Activated CD4-positive, alpha-beta T cell treated with anti-CD3 and anti-CD28 coated beads, Interleukin-2, amount 10 ng/mL, durations not matched to agents 24 days and 14 days (primary cell): ENCODE measurements around the gene TMPRSS3. TPM values are rescaled to one million over a fixed set of nuclear protein-coding genes. Genes with fewer than 3 reads are reported as not detected.

Experiments used
- DNase-seq: peaks from one replicate; pipeline ENCODE4 v3.0.0; 2022
- H3K27ac Mint-ChIP-seq: one replicate; pipeline ENCODE4 v1.8.0; 2022; ENCODE audit warnings: mild to moderate bottlenecking, mixed read lengths
- H3K27me3 Mint-ChIP-seq: one replicate; pipeline ENCODE4 v1.8.0; 2022; ENCODE audit warnings: mixed read lengths
- H3K36me3 Mint-ChIP-seq: one replicate; pipeline ENCODE4 v1.8.0; 2022; ENCODE audit warnings: low read depth, mild to moderate bottlenecking, mixed read lengths
- H3K4me1 Mint-ChIP-seq: one replicate; pipeline ENCODE4 v1.8.0; 2021; ENCODE audit warnings: mixed read lengths
- H3K4me3 Mint-ChIP-seq: one replicate; pipeline ENCODE4 v1.8.0; 2022; ENCODE audit warnings: mild to moderate bottlenecking, moderate library complexity, mixed read lengths
- H3K9me3 Mint-ChIP-seq: one replicate; pipeline ENCODE4 v1.8.0; 2021; ENCODE audit warnings: mixed read lengths
- intact Hi-C: fragments of 100-400 bp; cut with micrococcal nuclease; formaldehyde crosslinking; loops from one replicate; pipeline ENCODE4 v1.15.1; 2023
- total RNA-seq: library from RNA; stranded (reverse); gene quantifications from 2 replicates; pipeline ENCODE4 v1.2.3, GENCODE V29; 2022

The TMPRSS3 gene
- total RNA-seq, 1 donor from 2014 or later: 58.7 TPM

- no peaks in the 10 kb centered on the region for H3K27me3 Mint-ChIP-seq
- H3K9me3 Mint-ChIP-seq: peaks cover 10% of the 10 kb centered on the region
- H3K27ac Mint-ChIP-seq: peak overlapping the region; percentile 92
- H3K4me1 Mint-ChIP-seq: peaks cover 76% of the 10 kb centered on the region
- DNase-seq: no peak
- intact Hi-C loops: loop anchor here (1.0 kb wide), 1 partner anchor 8 kb away; no protein-coding TSS in a partner anchor
- peaks cover 92% of the 10 kb centered on the region for H3K36me3 Mint-ChIP-seq
- peak overlapping the region; percentile 79 for H3K4me3 Mint-ChIP-seq
These were observed 27.8 kb upstream of the TMPRSS3 start for GRCh38 chr21:42423685-42424084.

GRCh38 chr21:42423197-42423675 is 27.4 kb upstream of the TMPRSS3 start:
- peaks cover 79% of the 10 kb centered on the region for H3K4me1 Mint-ChIP-seq
- H3K36me3 Mint-ChIP-seq: peaks cover 94% of the 10 kb centered on the region
- no peaks in the 10 kb centered on the region for H3K27me3 Mint-ChIP-seq
- DNase-seq: peak; percentile 88
- intact Hi-C loops: loop anchor here (1.0 kb wide), 1 partner anchor 8 kb away; no protein-coding TSS in a partner anchor
- H3K4me3 Mint-ChIP-seq: peak overlapping the region; percentile 79
- peak overlapping the region; percentile 92 for H3K27ac Mint-ChIP-seq
- peaks cover 12% of the 10 kb centered on the region for H3K9me3 Mint-ChIP-seq

DNA sequence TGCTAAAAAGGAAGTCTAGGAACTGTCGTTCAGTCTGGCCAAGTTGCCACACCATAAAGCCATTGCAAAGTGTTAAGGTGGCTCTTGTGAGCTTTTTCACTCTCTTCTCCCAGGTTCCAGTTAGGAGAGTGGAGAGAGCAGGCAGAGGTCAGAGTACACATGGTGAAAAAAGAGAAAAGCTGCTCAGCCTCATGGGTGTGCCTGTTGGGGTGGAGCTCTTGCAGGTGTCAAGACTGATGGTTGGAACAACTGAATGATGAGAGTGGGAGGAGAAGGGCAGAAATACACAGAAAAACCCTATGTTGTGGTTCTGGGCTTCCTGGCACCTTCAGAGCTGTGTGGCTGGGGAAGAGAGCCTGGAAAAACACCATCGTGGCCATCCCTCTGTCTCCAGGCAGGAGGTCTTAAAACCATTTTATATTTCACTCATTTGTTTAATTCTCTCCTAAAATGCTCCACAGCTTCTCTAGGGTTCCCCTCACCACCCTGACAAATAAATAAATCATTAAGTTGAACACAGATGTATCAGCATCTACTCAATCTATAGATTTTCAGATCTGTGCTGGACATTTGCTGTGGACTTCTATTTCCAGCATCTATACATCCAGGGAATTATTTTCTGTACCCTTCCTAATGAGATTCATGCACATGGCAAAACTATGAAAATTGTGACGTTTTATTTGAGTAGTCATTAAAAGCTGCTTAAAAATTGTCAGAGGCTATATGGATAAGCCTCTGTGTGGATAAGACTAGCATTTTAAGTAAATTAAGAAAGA is 25.4 kb upstream of the TMPRSS3 start:
- Mint-ChIP-seq H3K4me1 (peaks cover 83% of the 10 kb centered on the region), H3K27me3 (no peaks in the 10 kb centered on the region), H3K27ac (peak overlapping the region; percentile 94), H3K36me3 (peaks cover 94% of the 10 kb centered on the region), H3K4me3 (peak overlapping the region; percentile 79), H3K9me3 (peaks cover 15% of the 10 kb centered on the region)
- intact Hi-C loops: loop anchor here (1.0 to 2.0 kb wide), 2 partner anchors 14 to 19 kb away; no protein-coding TSS in a partner anchor
- peak; percentile 80 for DNase-seq

DNA sequence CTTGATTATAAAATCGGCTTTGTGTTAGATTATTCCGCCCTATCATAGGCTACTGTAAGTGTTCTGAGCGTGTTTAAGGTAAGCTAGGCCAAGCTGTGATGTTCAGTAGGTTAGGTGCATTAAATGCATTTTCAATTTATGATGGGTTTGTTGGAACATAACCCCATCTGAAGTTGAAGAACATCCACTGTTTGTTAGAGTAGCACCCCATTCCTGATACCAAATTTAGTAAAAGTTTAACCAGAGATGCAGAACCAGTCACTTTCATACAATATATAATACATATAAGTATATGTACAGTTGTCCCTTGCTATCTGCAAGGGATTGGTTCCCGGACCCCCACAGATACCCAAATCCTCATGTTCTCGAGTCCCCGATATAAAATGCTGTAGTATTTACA is 24.0 kb upstream of the TMPRSS3 start:
- no peaks in the 10 kb centered on the region for H3K27me3 Mint-ChIP-seq
- H3K4me3 Mint-ChIP-seq: no peak overlapping the region
- H3K27ac Mint-ChIP-seq: peak overlapping the region; percentile 79
- peaks cover 93% of the 10 kb centered on the region for H3K36me3 Mint-ChIP-seq
- DNase-seq: no peak
- intact Hi-C loops: loop anchor here (2.0 to 5.0 kb wide), 5 partner anchors 13 to 418 kb away; no protein-coding TSS in a partner anchor
- peaks cover 83% of the 10 kb centered on the region for H3K4me1 Mint-ChIP-seq
- peaks cover 15% of the 10 kb centered on the region for H3K9me3 Mint-ChIP-seq

DNA sequence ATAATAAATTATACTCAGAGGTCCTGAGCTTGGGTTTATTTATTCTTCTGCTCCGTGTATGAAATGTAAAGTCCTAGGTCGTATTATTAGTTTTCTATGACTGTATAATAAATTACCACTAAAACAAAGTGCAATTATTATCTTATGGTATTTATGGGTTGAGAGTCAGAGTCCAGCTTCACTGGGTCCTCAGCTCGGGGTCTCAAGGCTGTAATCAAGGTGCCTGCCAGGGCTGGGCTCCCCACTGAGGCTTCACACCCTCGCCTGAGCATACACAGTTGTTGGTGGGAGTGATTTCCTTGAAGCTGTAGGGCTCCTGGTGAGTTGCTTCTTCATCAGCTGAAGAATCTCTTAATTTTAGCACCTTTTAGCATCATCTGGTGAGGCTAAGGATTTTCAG is 23.0 kb upstream of the TMPRSS3 start:
- no peaks in the 10 kb centered on the region for H3K27me3 Mint-ChIP-seq
- DNase-seq: no peak
- H3K4me3 Mint-ChIP-seq: no peak overlapping the region
- peaks cover 15% of the 10 kb centered on the region for H3K9me3 Mint-ChIP-seq
- peak overlapping the region; percentile 29 for H3K27ac Mint-ChIP-seq
- H3K36me3 Mint-ChIP-seq: peaks cover 93% of the 10 kb centered on the region
- H3K4me1 Mint-ChIP-seq: peaks cover 83% of the 10 kb centered on the region
- intact Hi-C loops: loop anchor here (5.0 kb wide), 4 partner anchors 108 to 417 kb away; no protein-coding TSS in a partner anchor

- Mint-ChIP-seq H3K4me1 (peaks cover 76% of the 10 kb centered on the region), H3K9me3 (peaks cover 15% of the 10 kb centered on the region), H3K27me3 (no peaks in the 10 kb centered on the region), H3K27ac (peak overlapping the region; percentile 91), H3K36me3 (peaks cover 91% of the 10 kb centered on the region), H3K4me3 (peak overlapping the region; percentile 78)
- intact Hi-C loops: loop anchor here (5.0 kb wide), 4 partner anchors 110 to 415 kb away; no protein-coding TSS in a partner anchor
- peak; percentile 82 for DNase-seq
These were observed 21.7 kb upstream of the TMPRSS3 start for GRCh38 chr21:42417533-42417932.

DNA sequence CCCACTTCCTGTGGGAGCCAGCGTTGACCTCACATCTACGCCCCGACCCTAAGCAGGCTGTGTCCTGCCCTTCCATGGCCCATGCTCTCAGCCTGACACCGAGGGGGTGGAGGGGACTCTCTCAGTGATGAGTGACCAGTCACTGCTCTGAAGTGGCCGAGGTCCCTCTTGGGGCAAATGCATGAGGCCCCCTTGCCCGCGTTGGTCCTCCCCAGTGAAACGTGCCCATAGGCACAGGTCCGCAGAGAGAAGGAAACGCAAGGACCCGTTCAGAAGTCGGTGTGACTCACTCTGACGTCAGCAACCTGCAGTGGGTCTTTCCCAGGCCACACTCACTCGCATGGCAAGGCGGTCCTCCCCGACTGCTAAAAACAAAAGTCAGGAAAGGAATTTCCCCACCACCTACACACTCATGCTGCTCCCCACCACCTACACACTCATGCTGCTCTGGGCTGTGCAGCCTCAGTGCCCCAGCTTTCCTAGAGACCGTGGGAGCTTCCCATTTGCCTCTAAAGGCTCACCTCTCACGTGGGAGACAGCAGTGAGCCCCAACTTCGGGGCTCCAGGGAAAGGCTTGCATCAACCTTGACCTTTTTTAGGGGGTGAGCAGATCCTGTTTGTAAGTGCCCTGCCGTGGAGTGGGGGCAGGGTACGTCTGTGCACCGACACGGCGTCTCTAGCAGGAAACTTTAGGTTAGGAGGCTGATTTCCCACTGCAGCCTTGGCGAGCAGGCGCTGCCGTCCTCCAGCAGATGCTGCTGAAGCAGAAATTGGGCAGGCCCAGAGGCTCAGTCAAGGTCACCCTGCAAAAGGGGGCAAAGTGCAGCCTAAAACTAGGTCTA is 19.3 kb upstream of the TMPRSS3 start:
- H3K27me3 Mint-ChIP-seq: no peaks in the 10 kb centered on the region
- peaks cover 15% of the 10 kb centered on the region for H3K9me3 Mint-ChIP-seq
- DNase-seq: peak; percentile 96
- peaks cover 58% of the 10 kb centered on the region for H3K4me1 Mint-ChIP-seq
- H3K4me3 Mint-ChIP-seq: peak overlapping the region; percentile 77
- H3K36me3 Mint-ChIP-seq: peaks cover 75% of the 10 kb centered on the region
- H3K27ac Mint-ChIP-seq: peak overlapping the region; percentile 99
- intact Hi-C loops: loop anchor here (1.0 to 5.0 kb wide), 8 partner anchors 8 to 413 kb away; no protein-coding TSS in a partner anchor

DNA sequence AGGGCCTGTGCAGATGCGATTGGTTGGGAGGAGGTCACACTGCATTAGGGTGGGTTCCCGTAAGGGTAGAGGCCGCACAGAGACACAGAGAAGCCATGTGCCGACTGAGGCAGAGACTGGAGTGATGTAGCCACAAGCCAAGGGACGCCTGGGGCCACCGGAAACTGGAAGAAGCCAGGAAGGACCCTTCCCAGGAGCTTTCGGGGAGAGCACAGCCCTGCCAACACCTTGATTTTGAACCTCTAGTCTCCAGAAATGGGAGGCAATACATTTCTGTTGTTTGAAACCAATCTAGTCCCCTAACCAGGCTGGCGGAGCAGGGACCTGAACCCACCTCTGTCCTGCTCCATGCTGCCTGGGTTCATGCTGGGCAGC is 18.7 kb upstream of the TMPRSS3 start:
- Mint-ChIP-seq H3K4me1 (peaks cover 60% of the 10 kb centered on the region), H3K27ac (peak overlapping the region; percentile 99), H3K36me3 (peaks cover 69% of the 10 kb centered on the region), H3K27me3 (no peaks in the 10 kb centered on the region), H3K9me3 (peaks cover 11% of the 10 kb centered on the region), H3K4me3 (peak overlapping the region; percentile 77)
- DNase-seq: no peak
- intact Hi-C loops: loop anchor here (2.0 kb wide), 2 partner anchors 14 to 26 kb away; no protein-coding TSS in a partner anchor

GRCh38 chr21:42414066-42414465 is 18.2 kb upstream of the TMPRSS3 start:
- intact Hi-C loops: loop anchor here (2.0 kb wide), 2 partner anchors 13 to 27 kb away; no protein-coding TSS in a partner anchor
- DNase-seq: no peak

DNA sequence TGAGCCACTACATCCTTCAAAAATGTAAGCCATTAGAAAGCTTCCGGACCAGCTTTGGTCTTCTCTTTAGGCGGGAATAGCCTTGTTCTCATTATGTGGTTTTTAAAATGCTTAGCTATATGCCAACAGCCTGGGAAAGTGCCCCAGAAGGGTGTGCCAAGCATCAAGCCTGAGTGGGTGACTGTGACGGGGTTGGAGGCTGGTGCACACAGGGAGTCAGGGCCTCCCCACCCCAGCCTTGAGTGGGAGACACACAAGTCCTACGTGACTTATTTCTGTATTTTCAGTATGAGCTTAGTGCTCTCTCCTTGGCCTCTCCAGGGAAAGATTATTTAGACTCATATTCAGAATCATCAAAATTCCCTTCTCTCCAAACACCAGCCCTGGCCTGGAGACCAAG is 17.6 kb upstream of the TMPRSS3 start:
- no peak for DNase-seq
- Mint-ChIP-seq H3K4me3 (peak overlapping the region; percentile 77), H3K27me3 (no peaks in the 10 kb centered on the region), H3K9me3 (peaks cover 4% of the 10 kb centered on the region), H3K36me3 (peaks cover 59% of the 10 kb centered on the region), H3K4me1 (peaks cover 55% of the 10 kb centered on the region), H3K27ac (peak overlapping the region; percentile 99)
- intact Hi-C loops: no loop called here

More at GRCh38 chr21:42414066-42414465, 18.2 kb upstream of the TMPRSS3 start:
- Mint-ChIP-seq H3K27me3 (no peaks in the 10 kb centered on the region), H3K4me1 (peaks cover 60% of the 10 kb centered on the region), H3K4me3 (peak overlapping the region; percentile 77), H3K36me3 (peaks cover 64% of the 10 kb centered on the region), H3K27ac (peak overlapping the region; percentile 99), H3K9me3 (peaks cover 7% of the 10 kb centered on the region)

- H3K4me3 Mint-ChIP-seq: peak overlapping the region; percentile 77
- H3K27ac Mint-ChIP-seq: peak overlapping the region; percentile 99
- intact Hi-C loops: no loop called here
These were observed 17.2 kb upstream of the TMPRSS3 start for GRCh38 chr21:42413093-42413492.

GRCh38 chr21:42412636-42412933 is 16.7 kb upstream of the TMPRSS3 start:
- Mint-ChIP-seq H3K4me1 (peaks cover 59% of the 10 kb centered on the region), H3K27ac (no peak overlapping the region), H3K27me3 (no peaks in the 10 kb centered on the region), H3K36me3 (peaks cover 57% of the 10 kb centered on the region), H3K4me3 (no peak overlapping the region), H3K9me3 (peaks cover 2% of the 10 kb centered on the region)
- no peak for DNase-seq
- intact Hi-C loops: no loop called here

More at GRCh38 chr21:42413093-42413492, 17.2 kb upstream of the TMPRSS3 start:
- H3K36me3 Mint-ChIP-seq: peaks cover 57% of the 10 kb centered on the region
- H3K27me3 Mint-ChIP-seq: no peaks in the 10 kb centered on the region
- DNase-seq: no peak
- H3K9me3 Mint-ChIP-seq: peaks cover 4% of the 10 kb centered on the region
- peaks cover 55% of the 10 kb centered on the region for H3K4me1 Mint-ChIP-seq

- Mint-ChIP-seq H3K9me3 (no peaks in the 10 kb centered on the region), H3K4me3 (no peak overlapping the region), H3K27ac (no peak overlapping the region), H3K36me3 (peaks cover 58% of the 10 kb centered on the region), H3K4me1 (peaks cover 60% of the 10 kb centered on the region), H3K27me3 (no peaks in the 10 kb centered on the region)
- no peak for DNase-seq
- intact Hi-C loops: no loop called here
These were observed 16.2 kb upstream of the TMPRSS3 start for GRCh38 chr21:42411891-42412635.
